Vagina (tissue), 2 donors: ENCODE data around the gene SLC66A1. TPM values are rescaled to one million over a fixed set of nuclear protein-coding genes. Genes with fewer than 3 reads are reported as not detected.

Source experiments
- DNase-seq, 2 donors: peaks; one replicate each; pipeline ENCODE4 v3.0.0-alpha.2; 2017; ENCODE audit errors: extremely low spot score in 2 of 2
- H3K27ac ChIP-seq: fragments of 200-600 bp; sonication (generic); one replicate; pipeline ENCODE4 v1.5.1; 2019
- H3K27me3 ChIP-seq: fragments of 200-600 bp; sonication (generic); one replicate; pipeline ENCODE4 v1.5.1; 2019
- H3K36me3 ChIP-seq, 2 donors: fragments of 200-600 bp; sonication (generic); one replicate each; pipeline ENCODE4 v1.5.1; 2017 to 2019
- H3K4me1 ChIP-seq: fragments of 200-600 bp; sonication (generic); one replicate; pipeline ENCODE4 v1.5.1; 2019
- H3K4me3 ChIP-seq, 2 donors: fragments of 200-600 bp; sonication (generic); 1 replicate in 1 of 2; 2 replicates in 1 of 2; pipeline ENCODE4 v1.5.1; 2016 to 2019
- H3K9me3 ChIP-seq: fragments of 200-600 bp; sonication (generic); one replicate; pipeline ENCODE4 v1.5.1; 2019
- POLR2A ChIP-seq, 2 donors: fragments of 450-650 bp; IDR thresholded peaks; one replicate each; pipeline ENCODE4 v1.6.1; 2017; ENCODE audit warnings: antibody characterized with exemption in 2 of 2, mild to moderate bottlenecking in 2 of 2, moderate library complexity in 2 of 2
- POLR2AphosphoS5 ChIP-seq, 2 donors: sonication (generic); formaldehyde crosslinking; IDR thresholded peaks; one replicate each; pipeline ENCODE4 v1.9.0; 2017; ENCODE audit warnings: antibody characterized with exemption in 2 of 2, mild to moderate bottlenecking in 2 of 2, low read depth in 1 of 2; ENCODE audit not compliant: insufficient read depth in 1 of 2
- intact Hi-C: fragments of 100-400 bp; cut with DNase I; formaldehyde crosslinking; loops from one replicate; pipeline ENCODE4 v1.15.1; 2023
- total RNA-seq: library from RNA; depleted of rRNA; stranded (reverse); fragments of >200 nt; gene quantifications from one replicate; pipeline ENCODE4 v1.2.3, GENCODE V29; 2016
- TF ChIP-seq, protein P1 (sequence below), 3 experiments: fragments of 450-650 bp in 2 of 3; fragments of 200-600 bp in 1 of 3; sonication (generic) in 1 of 3; IDR thresholded peaks; one replicate each; pipeline ENCODE4 v1.5.1; 2017 to 2019; ENCODE audit warnings: antibody characterized with exemption in 3 of 3, mild to moderate bottlenecking in 2 of 3, moderate library complexity in 2 of 3

The SLC66A1 gene
- total RNA-seq, 1 donor from 2014 or later = 21.4 TPM

DNA sequence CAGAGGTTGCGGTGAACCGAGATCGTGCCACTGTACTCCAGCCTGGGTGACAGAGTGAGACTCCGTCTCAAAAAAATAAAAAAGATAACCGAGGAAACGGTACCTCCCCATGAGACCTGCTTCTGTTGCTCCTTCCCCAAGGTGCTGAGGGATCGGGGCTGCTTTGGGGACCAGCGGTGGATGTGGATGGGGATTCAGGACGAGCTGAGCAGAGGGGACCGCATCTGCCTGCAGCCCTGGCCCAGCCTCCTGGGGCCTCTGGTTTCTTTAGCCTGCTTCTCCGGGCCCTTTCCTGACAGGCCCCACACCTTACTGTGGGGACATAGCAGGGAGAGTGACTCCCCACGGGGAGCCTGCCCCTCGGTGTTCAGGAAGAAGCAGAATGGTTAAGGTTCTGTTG is 17.1 kb downstream of the SLC66A1 start:
- Histone ChIP-seq H3K27ac (no peak overlapping the region), H3K9me3 (no peaks in the 10 kb centered on the region), H3K4me3 (no peak overlapping the region), H3K27me3 (no peaks in the 10 kb centered on the region), H3K36me3 (peaks cover 0 to 38% of the 10 kb centered on the region in 2 donors), H3K4me1 (no peaks in the 10 kb centered on the region)
- intact Hi-C loops = no loop called here
- no peak for DNase-seq
- TF ChIP-seq, protein P1, sequence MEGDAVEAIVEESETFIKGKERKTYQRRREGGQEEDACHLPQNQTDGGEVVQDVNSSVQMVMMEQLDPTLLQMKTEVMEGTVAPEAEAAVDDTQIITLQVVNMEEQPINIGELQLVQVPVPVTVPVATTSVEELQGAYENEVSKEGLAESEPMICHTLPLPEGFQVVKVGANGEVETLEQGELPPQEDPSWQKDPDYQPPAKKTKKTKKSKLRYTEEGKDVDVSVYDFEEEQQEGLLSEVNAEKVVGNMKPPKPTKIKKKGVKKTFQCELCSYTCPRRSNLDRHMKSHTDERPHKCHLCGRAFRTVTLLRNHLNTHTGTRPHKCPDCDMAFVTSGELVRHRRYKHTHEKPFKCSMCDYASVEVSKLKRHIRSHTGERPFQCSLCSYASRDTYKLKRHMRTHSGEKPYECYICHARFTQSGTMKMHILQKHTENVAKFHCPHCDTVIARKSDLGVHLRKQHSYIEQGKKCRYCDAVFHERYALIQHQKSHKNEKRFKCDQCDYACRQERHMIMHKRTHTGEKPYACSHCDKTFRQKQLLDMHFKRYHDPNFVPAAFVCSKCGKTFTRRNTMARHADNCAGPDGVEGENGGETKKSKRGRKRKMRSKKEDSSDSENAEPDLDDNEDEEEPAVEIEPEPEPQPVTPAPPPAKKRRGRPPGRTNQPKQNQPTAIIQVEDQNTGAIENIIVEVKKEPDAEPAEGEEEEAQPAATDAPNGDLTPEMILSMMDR (IDR thresholded peaks at IDR 0.05) = no peak
- no peak for TF ChIP-seq POLR2A (IDR thresholded peaks at IDR 0.05)
- no peak for TF ChIP-seq POLR2AphosphoS5 (IDR thresholded peaks at IDR 0.05; ENCODE audit: insufficient read depth in 1 of 2, low read depth in 1 of 2)

DNA sequence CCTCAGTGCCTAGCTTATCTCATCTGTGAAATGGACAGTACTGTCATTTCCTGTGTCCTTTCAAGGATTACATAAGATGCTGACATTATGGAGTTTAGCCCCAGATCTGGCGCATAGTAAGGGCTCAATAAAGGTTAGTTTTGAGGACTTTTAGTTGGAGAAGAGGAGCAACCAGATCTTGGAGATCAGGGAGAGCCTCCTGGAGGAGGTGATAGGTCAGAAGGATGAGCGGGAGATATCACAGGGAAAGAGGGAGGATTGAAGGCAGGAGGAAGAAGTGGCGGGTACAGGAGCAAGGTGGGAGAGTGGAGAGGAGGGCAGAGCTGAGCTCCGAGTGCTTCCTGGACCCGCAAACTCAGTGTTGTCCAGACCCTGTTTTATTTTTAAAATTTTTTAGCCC is 17.5 kb downstream of the SLC66A1 start:
- H3K36me3 ChIP-seq = peaks cover 0 to 34% of the 10 kb centered on the region in 2 donors

DNA sequence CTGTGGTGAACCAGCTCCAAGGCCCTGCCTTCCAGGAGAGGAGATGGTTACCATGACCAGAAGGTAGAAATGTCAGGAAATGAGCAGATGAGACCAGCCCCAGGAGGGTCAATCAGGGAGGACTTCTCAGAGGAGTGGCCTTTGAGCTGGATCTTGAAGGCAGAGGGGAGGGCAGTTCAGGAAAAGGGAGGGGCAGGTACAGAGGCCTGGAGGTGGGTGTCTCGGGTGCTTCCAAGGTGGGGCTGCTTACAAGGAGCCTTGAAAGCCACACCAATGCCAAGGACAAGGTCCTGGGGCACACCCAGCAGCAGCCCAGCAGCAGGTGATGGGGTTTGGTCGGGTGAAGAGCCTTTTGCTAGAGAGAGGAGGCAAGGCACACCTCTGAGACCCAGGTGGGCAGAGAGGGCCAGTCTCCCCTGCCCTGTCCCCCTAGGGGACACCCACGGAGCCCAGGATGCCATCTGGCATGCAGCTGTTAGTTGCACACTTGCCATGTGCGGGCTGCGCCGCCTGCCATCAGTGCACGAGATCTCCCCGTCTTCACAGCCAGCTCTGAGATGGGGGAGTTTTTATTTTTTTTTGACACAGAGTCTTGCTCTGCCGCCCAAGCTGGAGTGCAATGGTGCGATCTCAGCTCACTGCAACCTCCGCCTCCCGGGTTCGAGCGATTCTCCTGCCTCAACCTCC is 18.5 kb downstream of the SLC66A1 start:
- Histone ChIP-seq H3K27ac (no peak overlapping the region), H3K4me1 (no peaks in the 10 kb centered on the region), H3K27me3 (no peaks in the 10 kb centered on the region), H3K36me3 (peaks cover 0 to 24% of the 10 kb centered on the region in 2 donors), H3K4me3 (no peak overlapping the region), H3K9me3 (no peaks in the 10 kb centered on the region)
- intact Hi-C loops = no loop called here
- DNase-seq = no peak
- TF ChIP-seq POLR2AphosphoS5 (IDR thresholded peaks at IDR 0.05; ENCODE audit: insufficient read depth in 1 of 2, low read depth in 1 of 2) = no peak
- no peak for TF ChIP-seq POLR2A (IDR thresholded peaks at IDR 0.05)
- TF ChIP-seq, protein P1 (IDR thresholded peaks at IDR 0.05) = no peak

More for the DNA sequence above, 17.5 kb downstream of the SLC66A1 start:
- DNase-seq = no peak
- Histone ChIP-seq H3K4me3 (no peak overlapping the region), H3K27ac (no peak overlapping the region), H3K9me3 (no peaks in the 10 kb centered on the region), H3K4me1 (no peaks in the 10 kb centered on the region), H3K27me3 (no peaks in the 10 kb centered on the region)
- intact Hi-C loops = no loop called here
- TF ChIP-seq, protein P1 (IDR thresholded peaks at IDR 0.05) = no peak
- TF ChIP-seq POLR2A (IDR thresholded peaks at IDR 0.05) = no peak
- TF ChIP-seq POLR2AphosphoS5 (IDR thresholded peaks at IDR 0.05; ENCODE audit: insufficient read depth in 1 of 2, low read depth in 1 of 2) = no peak

DNA sequence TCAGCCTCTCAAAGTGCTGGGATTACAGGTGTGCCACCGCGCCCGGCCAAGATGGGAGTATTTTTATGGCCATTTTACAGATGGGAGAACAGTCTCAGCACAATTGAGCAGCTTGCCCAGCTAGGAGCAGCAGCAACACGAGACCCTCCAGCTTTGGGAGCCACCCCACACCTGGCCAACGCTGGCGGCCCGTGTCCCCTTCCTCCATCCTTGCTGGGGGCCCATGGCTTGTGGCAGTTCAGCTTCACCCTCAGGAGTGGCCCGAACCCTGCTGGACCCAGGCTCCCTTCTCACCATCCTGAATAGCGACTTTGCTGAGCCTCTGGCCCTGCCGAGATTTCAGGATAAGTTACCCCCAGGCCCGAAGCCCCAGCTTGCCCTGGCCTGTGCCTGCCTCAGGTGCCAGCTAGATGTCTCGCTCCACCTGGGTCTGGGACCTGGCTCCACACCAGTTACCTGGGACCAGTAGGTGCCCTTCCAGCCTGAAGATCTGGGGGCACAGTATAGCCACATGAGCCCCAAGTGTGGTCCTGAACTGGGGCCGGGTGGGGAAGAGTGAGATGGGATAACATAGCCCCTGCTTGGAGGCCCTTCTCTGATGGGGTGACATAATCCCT is 19.2 kb downstream of the SLC66A1 start:
- Histone ChIP-seq H3K36me3 (peaks cover 0 to 16% of the 10 kb centered on the region in 2 donors), H3K4me1 (no peaks in the 10 kb centered on the region), H3K9me3 (no peaks in the 10 kb centered on the region), H3K27me3 (no peaks in the 10 kb centered on the region), H3K4me3 (no peak overlapping the region), H3K27ac (no peak overlapping the region)
- intact Hi-C loops = no loop called here
- DNase-seq = no peak
- TF ChIP-seq, protein P1 (IDR thresholded peaks at IDR 0.05) = no peak
- TF ChIP-seq POLR2AphosphoS5 (IDR thresholded peaks at IDR 0.05; ENCODE audit: insufficient read depth in 1 of 2, low read depth in 1 of 2) (no peak), POLR2A (IDR thresholded peaks at IDR 0.05) (no peak)

DNA sequence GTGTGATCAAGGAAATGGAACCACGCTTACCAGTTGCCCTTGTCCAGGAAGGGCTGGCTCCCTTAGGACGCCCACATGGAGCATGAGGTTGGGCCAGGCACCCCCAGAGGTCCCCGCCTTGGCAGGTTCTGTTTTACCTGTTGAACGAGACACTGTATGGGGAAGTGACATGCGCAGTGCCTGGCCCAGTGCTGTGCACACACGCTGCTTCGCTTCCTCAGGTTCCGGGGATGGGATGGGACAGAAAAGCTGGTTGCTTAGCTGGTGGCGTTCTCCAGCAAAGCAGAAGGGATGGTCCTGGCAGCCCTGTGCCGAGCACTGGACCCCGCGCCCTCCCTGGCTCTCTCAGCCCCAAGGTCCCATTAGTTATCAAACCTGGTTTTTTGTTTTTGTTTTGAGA is 20.7 kb downstream of the SLC66A1 start:
- intact Hi-C loops = no loop called here
- no peaks in the 10 kb centered on the region for H3K27me3 ChIP-seq
- TF ChIP-seq POLR2A (IDR thresholded peaks at IDR 0.05) = no peak
- no peak overlapping the region for H3K4me3 ChIP-seq
- H3K36me3 ChIP-seq = peaks cover 0 to 10% of the 10 kb centered on the region in 2 donors
- H3K27ac ChIP-seq = no peak overlapping the region
- DNase-seq = no peak
- H3K4me1 ChIP-seq = no peaks in the 10 kb centered on the region
- no peaks in the 10 kb centered on the region for H3K9me3 ChIP-seq
